K562 (cell line): Measurements from ENCODE around the gene MAP2K3. TPM values are rescaled to one million over a fixed set of nuclear protein-coding genes. Genes with fewer than 3 reads are reported as not detected.

ENCODE experiments used
- ATAC-seq: fragments of 200-7000 bp; cut with Tn5 transposase; 3 replicates; pipeline ENCODE4 v1.9.1; 2020; ENCODE audit warnings: moderate library complexity
- BruUV-seq: library from RNA; stranded (reverse); fragments of 400-500 nt; replicated peaks from 2 replicates; lab custom pipeline; 2021; lab: Mats Ljungman, UMichigan
- CTCF ChIA-PET: fragments of 300-600 bp; formaldehyde crosslinking; extraction: SDS; loops from one replicate; lab custom pipeline; 2021; ENCODE audit warnings: low intra/inter-chr PET ratio; lab: Yijun Ruan, JAX
- POLR2A ChIA-PET: fragments of 300-600, 350-650 bp; sonication (Branson Sonifier 250); formaldehyde crosslinking; extraction: SDS; loops from one replicate; lab custom pipeline; 2021; ENCODE audit warnings: antibody characterized with exemption, inconsistent platforms; lab: Yijun Ruan, JAX
- DNase-seq, 4 experiments: peaks; one replicate each; pipeline versions ENCODE4 v3.0.0 to v3.0.0-alpha.2; 2011 to 2018; ENCODE audit warnings: low spot score in 3 of 4, mixed read lengths in 3 of 4; ENCODE audit errors: extremely low read depth in 1 of 4
- FAIRE-seq: peaks from 2 replicates; lab custom pipeline; 2011; peaks lifted over from hg19 to GRCh38; lab: Jason Lieb, UNC
- H2AFZ ChIP-seq: 2 replicates; pipeline ENCODE4 v1.6.0; 2011; ENCODE audit warnings: low read depth, low read length, control low read depth, inconsistent platforms
- H3K27ac ChIP-seq: fragments of 200-600 bp; 3 replicates; pipeline ENCODE4 v1.8.0; 2011; ENCODE audit warnings: low read depth, mild to moderate bottlenecking, control low read depth, inconsistent platforms, low read length, moderate library complexity, mixed read lengths; ENCODE audit errors: extremely low read depth
- H3K27me3 ChIP-seq, 2 experiments: fragments of 300-600 bp in 1 of 2; 2 replicates in 1 of 2; 3 replicates in 1 of 2; pipeline versions ENCODE4 v1.6.0 to v1.8.0; 2011; ENCODE audit warnings: inconsistent platforms in 2 of 2, low read length in 2 of 2, mild to moderate bottlenecking in 1 of 2, mixed read lengths in 1 of 2, moderate library complexity in 1 of 2; ENCODE audit not compliant: control insufficient read depth in 2 of 2, insufficient read depth in 2 of 2
- H3K36me3 ChIP-seq: fragments of 300-600 bp; 3 replicates; pipeline ENCODE4 v1.8.0; 2011; ENCODE audit warnings: mild to moderate bottlenecking, low read length, inconsistent platforms; ENCODE audit not compliant: control insufficient read depth, insufficient read depth
- H3K4me1 ChIP-seq, 2 experiments: fragments of 200-600 bp in 1 of 2; replicated peaks in 1 of 2; 2 replicates in 1 of 2; 3 replicates in 1 of 2; pipeline versions ENCODE4 v1.5.1 to v1.8.0; 2011; ENCODE audit warnings: inconsistent platforms in 2 of 2, low read length in 2 of 2, mild to moderate bottlenecking in 1 of 2, mixed read lengths in 1 of 2, moderate library complexity in 1 of 2; ENCODE audit not compliant: control insufficient read depth in 2 of 2, insufficient read depth in 2 of 2
- H3K4me2 ChIP-seq: 2 replicates; pipeline ENCODE4 v1.6.1; 2011; ENCODE audit warnings: low read length, control low read depth, inconsistent platforms, mixed read lengths; ENCODE audit not compliant: insufficient read depth
- H3K4me3 ChIP-seq: fragments of 200-600 bp; sonication (generic), shearing (Covaris generic); 2 replicates; pipeline ENCODE4 v1.5.1; 2016; ENCODE audit warnings: control low read depth, inconsistent platforms
- H3K79me2 ChIP-seq: fragments of 200-600 bp; 3 replicates; pipeline ENCODE4 v1.8.0; 2011; ENCODE audit warnings: low read length, inconsistent platforms; ENCODE audit not compliant: control insufficient read depth, insufficient read depth
- H3K9ac ChIP-seq, 2 experiments: 2 replicates each; pipeline versions ENCODE4 v1.6.0 to v1.6.1; 2011; ENCODE audit warnings: low read depth in 2 of 2, low read length in 2 of 2, control low read depth in 1 of 2, inconsistent platforms in 1 of 2, mild to moderate bottlenecking in 1 of 2, mixed read lengths in 1 of 2; ENCODE audit not compliant: insufficient read depth in 1 of 2
- H3K9me1 ChIP-seq: one replicate; pipeline ENCODE4 v1.6.0; 2011; ENCODE audit warnings: inconsistent platforms, mild to moderate bottlenecking, low read length, moderate library complexity; ENCODE audit not compliant: control insufficient read depth, insufficient read depth
- H3K9me3 ChIP-seq: replicated peaks from 2 replicates; pipeline ENCODE4 v1.5.1; 2011; ENCODE audit warnings: low read depth, low read length, inconsistent platforms; ENCODE audit not compliant: control insufficient read depth, insufficient read depth
- H4K20me1 ChIP-seq: replicated peaks from 2 replicates; pipeline ENCODE4 v1.6.1; 2011; ENCODE audit warnings: low read length, inconsistent platforms, mixed read lengths; ENCODE audit not compliant: control insufficient read depth, insufficient read depth
- BCOR ChIP-seq: fragments of 450-650 bp; IDR thresholded peaks from 2 replicates; pipeline ENCODE4 v1.6.1; 2016
- BMI1 ChIP-seq: fragments of 150-350 bp; IDR thresholded peaks from 2 replicates; pipeline ENCODE4 v1.6.1; 2014; ENCODE audit warnings: low read length
- ELK3 ChIP-seq: fragments of 450-650 bp; formaldehyde crosslinking; IDR thresholded peaks from 2 replicates; pipeline ENCODE4 v1.4.0; 2020; ENCODE audit warnings: mild to moderate bottlenecking
- FOXA3 ChIP-seq, 2 experiments: fragments of 450-650 bp in 1 of 2; sonication (generic) in 1 of 2; formaldehyde crosslinking; IDR thresholded peaks in 1 of 2; conservative IDR thresholded peaks in 1 of 2; 2 replicates each; pipeline versions ENCODE4 v1.4.0 to v1.8.0; 2020 to 2022; ENCODE audit warnings: mild to moderate bottlenecking in 2 of 2, missing genetic modification reagents in 1 of 2
- FOXM1 ChIP-seq, 2 experiments: fragments of 450-650 bp in 1 of 2; sonication (generic) in 1 of 2; formaldehyde crosslinking in 1 of 2; IDR thresholded peaks; 2 replicates each; pipeline versions ENCODE4 v1.6.1 to v1.9.0; 2017 to 2022; ENCODE audit warnings: low read depth in 2 of 2, mild to moderate bottlenecking in 2 of 2, missing genetic modification reagents in 1 of 2, moderate library complexity in 1 of 2
- GABPB1 ChIP-seq: sonication (generic); formaldehyde crosslinking; IDR thresholded peaks from 2 replicates; pipeline ENCODE4 v1.8.0; 2022; ENCODE audit warnings: mild to moderate bottlenecking, missing genetic modification reagents
- KDM5B ChIP-seq: fragments of 200-600 bp; sonication (generic); IDR thresholded peaks from 2 replicates; pipeline ENCODE4 v1.6.1; 2012; ENCODE audit warnings: low read depth, mild to moderate bottlenecking, moderate library complexity, low read length, control low read depth, inconsistent platforms; ENCODE audit not compliant: insufficient replicate concordance
- KLF6 ChIP-seq: fragments of 250-450 bp; sonication (Bioruptor Pico); IDR thresholded peaks from 2 replicates; pipeline ENCODE4 v1.4.0; 2020; ENCODE audit warnings: mild to moderate bottlenecking, moderate library complexity, borderline replicate concordance
- MCM2 ChIP-seq: fragments of 450-650 bp; IDR thresholded peaks from 2 replicates; pipeline ENCODE4 v1.6.1; 2017; ENCODE audit warnings: low read depth, mild to moderate bottlenecking
- MEF2D ChIP-seq: conservative IDR thresholded peaks from 2 replicates; pipeline ENCODE4 v1.6.1; 2016; ENCODE audit warnings: low read depth, missing genetic modification characterization, missing compliant biosample characterization
- POLR3G ChIP-seq: IDR thresholded peaks from 2 replicates; pipeline ENCODE4 v1.6.1; 2011; ENCODE audit not compliant: insufficient read length, insufficient replicate concordance; ENCODE audit errors: extremely low read depth
- RBM34 ChIP-seq: fragments of 200-400 bp; formaldehyde crosslinking; IDR thresholded peaks from 2 replicates; pipeline ENCODE4 v1.6.1; 2018; ENCODE audit warnings: low read length, borderline replicate concordance; ENCODE audit not compliant: insufficient read depth
- SMAD3 ChIP-seq: fragments of 450-650 bp; formaldehyde crosslinking; conservative IDR thresholded peaks from 2 replicates; pipeline ENCODE4 v1.4.0; 2020; ENCODE audit warnings: mild to moderate bottlenecking
- SMARCA5 ChIP-seq: fragments of 450-650 bp; IDR thresholded peaks from 2 replicates; pipeline ENCODE4 v1.6.1; 2016
- TBP ChIP-seq: optimal IDR thresholded peaks from 2 replicates; pipeline ENCODE3; 2011; ENCODE audit warnings: low read depth, low read length, improper control_type of control experiment
- TRIM25 ChIP-seq: fragments of 450-650 bp; IDR thresholded peaks from 2 replicates; pipeline ENCODE4 v1.7.0; 2016; ENCODE audit warnings: borderline replicate concordance
- ZBED1 ChIP-seq: IDR thresholded peaks from 2 replicates; pipeline ENCODE4 v1.6.1; 2014
- ZFX ChIP-seq: sonication (generic); formaldehyde crosslinking; IDR thresholded peaks from 2 replicates; pipeline ENCODE4 v1.8.0; 2022; ENCODE audit warnings: mild to moderate bottlenecking, missing genetic modification reagents, moderate library complexity
- ZNF280B ChIP-seq: fragments of 250-450 bp; sonication (Bioruptor Pico); IDR thresholded peaks from 2 replicates; pipeline ENCODE4 v1.5.1; 2021; ENCODE audit warnings: mild to moderate bottlenecking
- ZNF282 ChIP-seq: sonication (generic); formaldehyde crosslinking; IDR thresholded peaks from 2 replicates; pipeline ENCODE4 v1.8.1; 2023; ENCODE audit warnings: missing genetic modification reagents
- ZNF778 ChIP-seq: fragments of 450-650 bp; formaldehyde crosslinking; IDR thresholded peaks from 2 replicates; pipeline ENCODE4 v1.4.0; 2020; ENCODE audit warnings: mild to moderate bottlenecking, moderate library complexity
- WGBS: fragments of 100-300 bp; shearing (Covaris generic); methylation state at CpG from one replicate; pipeline ENCODE4 v1.1.6; 2016; ENCODE audit warnings: low coverage, mixed read lengths; ENCODE audit not compliant: insufficient coverage; ENCODE audit errors: missing lambda C conversion rate; 5-methylcytosine and 5-hydroxymethylcytosine counted together
- in situ Hi-C: fragments of 300-500 bp; cut with MboI; formaldehyde crosslinking; loops from 4 replicates; pipeline ENCODE4 v1.15.0; 2018; ENCODE audit warnings: inconsistent platforms, mixed read lengths
- intact Hi-C: fragments of 100-400 bp; cut with micrococcal nuclease; formaldehyde crosslinking; loops from 2 replicates; pipeline ENCODE4 v1.14.2; 2022
- polyA plus RNA-seq, 8 experiments: library from polyadenylated mRNA; depleted of rRNA in 4 of 8; stranded (reverse) in 5 of 8; unstranded in 3 of 8; fragments of >200 nt; fragmentation: Nextera tagmentation in 2 of 8; fragmentation: Illumina TruSeq in 1 of 8; extraction: Ambion mirVana in 2 of 8; extraction: Trizol in 1 of 8; gene quantifications; 2 replicates each; pipeline versions ENCODE4 v1.2.1 to v1.2.3, GENCODE V29; 2011 to 2014; ENCODE audit warnings: inconsistent platforms in 1 of 8, missing spikeins in 1 of 8
- total RNA-seq, 7 experiments: library from RNA; depleted of rRNA in 6 of 7; stranded (reverse); fragments of >200 nt in 6 of 7; fragmentation: Illumina TruSeq in 2 of 7; extraction: Trizol in 2 of 7; gene quantifications; 2 replicates each; pipeline versions ENCODE4 v1.2.1 to v1.2.3, GENCODE V29; 2011 to 2021; ENCODE audit warnings: low replicate concordance in 1 of 7

The MAP2K3 gene
- total and polyA plus RNA-seq, 9 of the 15 experiments (the other 6 are each of a cell fraction or from before 2014, with no cell fraction given): 0.18 to 14.8 (median 3.5) TPM

GRCh38 chr17:21272250-21272649, 12.3 kb upstream of the MAP2K3 start:
- CTCF ChIA-PET: no interaction called here
- peak overlapping the region; percentile 43; the same call in 1 of the 2 replicates for H3K4me2 ChIP-seq
- H3K4me1 ChIP-seq: peaks cover 28 to 43% of the 10 kb centered on the region in 2 experiments; a peak in 4 of 5 replicates
- peak overlapping the region; percentile 70; the same call in 1 of the 2 replicates for H2AFZ ChIP-seq
- H3K27ac ChIP-seq: peak overlapping the region; percentile 66; the same call in 2 of the 3 replicates
- no peaks in the 10 kb centered on the region for H3K9me3 ChIP-seq
- H3K4me3 ChIP-seq: no peak overlapping the region
- peak overlapping the region; percentile 10 to 44; a peak in 2 of 4 replicates for H3K9ac ChIP-seq
- POLR2A ChIA-PET: no interaction called here
- no TSS peak for BruUV-seq
- no peaks in the 10 kb centered on the region for H3K9me1 ChIP-seq
- DNase-seq (no peak), ATAC-seq (no peak), FAIRE-seq (no peak)
- no peaks in the 10 kb centered on the region for H3K27me3 ChIP-seq
- H3K79me2 ChIP-seq: no peaks in the 10 kb centered on the region
- intact Hi-C loops (no loop called here), in situ Hi-C loops (loop anchor here (10.0 kb wide), 1 partner anchor 243 kb away; no protein-coding TSS in a partner anchor)
- H4K20me1 ChIP-seq: peaks cover 3% of the 10 kb centered on the region; the same call in 1 of the 2 replicates
- whole genome bisulfite sequencing: 75% methylated on average over 3 of the region's 3 CpGs
- H3K36me3 ChIP-seq: no peaks in the 10 kb centered on the region
- TF ChIP-seq ZBED1 (no peak), FOXM1 (IDR thresholded peaks at IDR 0.05; ENCODE audit: low read depth) (no peak), FOXM1 (CRISPR knock-in tag; IDR thresholded peaks at IDR 0.05; ENCODE audit: low read depth) (no peak), RBM34 (no peak), TRIM25 (no peak), BMI1 (no peak), ZNF282 (CRISPR knock-in tag) (no peak), POLR3G (no peak), MEF2D (tag) (no peak), GABPB1 (CRISPR knock-in tag) (no peak), BCOR (peak; percentile 68; the same call in 1 of the 2 replicates), SMAD3 (no peak), SMARCA5 (peak; percentile 42; the same call in 1 of the 2 replicates), ZNF280B (CRISPR knock-in tag) (no peak), FOXA3 (CRISPR knock-in tag; conservative IDR thresholded peaks at IDR 0.05 in 1 of 2, IDR thresholded peaks at IDR 0.05 in 1 of 2) (no peak), KDM5B (no peak), ELK3 (CRISPR knock-in tag) (no peak), MCM2 (no peak), TBP (no peak), ZFX (CRISPR knock-in tag) (peak; percentile 32; the same call in 1 of the 2 replicates), ZNF778 (CRISPR knock-in tag) (no peak), KLF6 (CRISPR knock-in tag) (no peak)
